Bronchial epithelial cell (primary cell): ENCODE data around the gene CRCP. TPM values are rescaled to one million over a fixed set of nuclear protein-coding genes. Genes with fewer than 3 reads are reported as not detected.
A peak's percentile ranks its signal among the peaks of the same experiment; 100 is the strongest.

Source experiments
- DNase-seq: peaks from one replicate; pipeline ENCODE4 v3.0.0-alpha.2; 2010; ENCODE audit warnings: low read depth
- FAIRE-seq: peaks from 2 replicates; lab custom pipeline; 2011; peaks lifted over from hg19 to GRCh38; lab: Jason Lieb, UNC
- H3K27me3 ChIP-seq: 2 replicates; pipeline ENCODE4 v1.5.1; 2011; ENCODE audit warnings: low read length; ENCODE audit not compliant: control insufficient read depth, insufficient read depth
- H3K36me3 ChIP-seq: 2 replicates; pipeline ENCODE4 v1.5.1; 2011; ENCODE audit warnings: low read length; ENCODE audit not compliant: control insufficient read depth, insufficient read depth
- H3K4me3 ChIP-seq: 2 replicates; pipeline ENCODE4 v1.5.1; 2011; ENCODE audit warnings: mild to moderate bottlenecking, low read depth, low read length, control low read depth
- total RNA-seq: library from RNA; depleted of rRNA; stranded (reverse); fragments of >200 nt; gene quantifications from 2 replicates; pipeline ENCODE4 v1.2.1, GENCODE V29; 2014
- TF ChIP-seq, protein P1 (sequence below): IDR thresholded peaks from 2 replicates; pipeline ENCODE4 v1.5.1; 2011; ENCODE audit warnings: mild to moderate bottlenecking, moderate library complexity, low read length, control low read depth, inconsistent platforms; ENCODE audit not compliant: insufficient read depth, severe bottlenecking

The CRCP gene
- total RNA-seq, 1 donor from 2014 or later: 45.0 TPM

DNA sequence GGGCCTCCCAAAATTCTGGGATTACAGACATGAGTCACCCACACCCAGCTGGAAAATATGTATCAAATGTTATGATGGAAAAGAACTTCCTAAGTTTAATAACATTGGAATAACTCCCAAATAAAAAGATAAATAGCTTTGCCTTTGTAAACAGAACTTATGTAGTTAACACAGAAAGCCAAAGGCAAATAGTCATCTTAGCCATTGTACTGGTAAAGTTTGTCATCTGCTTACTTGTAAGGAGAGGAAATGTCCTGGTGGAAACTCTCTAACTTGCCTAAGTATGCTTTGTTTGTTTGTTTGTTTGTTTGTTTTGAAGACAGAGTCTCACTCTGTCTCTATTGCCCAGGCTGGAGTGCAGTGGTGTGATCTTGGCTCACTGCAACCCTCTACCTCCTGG lies 66.7 kb downstream of the CRCP start:
- FAIRE-seq: no peak
- Histone ChIP-seq H3K27me3 (no peaks in the 10 kb centered on the region), H3K4me3 (no peak overlapping the region), H3K36me3 (no peaks in the 10 kb centered on the region)
- TF ChIP-seq, protein P1, sequence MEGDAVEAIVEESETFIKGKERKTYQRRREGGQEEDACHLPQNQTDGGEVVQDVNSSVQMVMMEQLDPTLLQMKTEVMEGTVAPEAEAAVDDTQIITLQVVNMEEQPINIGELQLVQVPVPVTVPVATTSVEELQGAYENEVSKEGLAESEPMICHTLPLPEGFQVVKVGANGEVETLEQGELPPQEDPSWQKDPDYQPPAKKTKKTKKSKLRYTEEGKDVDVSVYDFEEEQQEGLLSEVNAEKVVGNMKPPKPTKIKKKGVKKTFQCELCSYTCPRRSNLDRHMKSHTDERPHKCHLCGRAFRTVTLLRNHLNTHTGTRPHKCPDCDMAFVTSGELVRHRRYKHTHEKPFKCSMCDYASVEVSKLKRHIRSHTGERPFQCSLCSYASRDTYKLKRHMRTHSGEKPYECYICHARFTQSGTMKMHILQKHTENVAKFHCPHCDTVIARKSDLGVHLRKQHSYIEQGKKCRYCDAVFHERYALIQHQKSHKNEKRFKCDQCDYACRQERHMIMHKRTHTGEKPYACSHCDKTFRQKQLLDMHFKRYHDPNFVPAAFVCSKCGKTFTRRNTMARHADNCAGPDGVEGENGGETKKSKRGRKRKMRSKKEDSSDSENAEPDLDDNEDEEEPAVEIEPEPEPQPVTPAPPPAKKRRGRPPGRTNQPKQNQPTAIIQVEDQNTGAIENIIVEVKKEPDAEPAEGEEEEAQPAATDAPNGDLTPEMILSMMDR: no peak
- no peak for DNase-seq

- TF ChIP-seq, protein P1: no peak
- DNase-seq (no peak), FAIRE-seq (no peak)
- H3K36me3 ChIP-seq: no peaks in the 10 kb centered on the region
- H3K4me3 ChIP-seq: no peak overlapping the region
- H3K27me3 ChIP-seq: no peaks in the 10 kb centered on the region
Observed at GRCh38 chr7:66181845-66182244, 67.2 kb downstream of the CRCP start.

DNA sequence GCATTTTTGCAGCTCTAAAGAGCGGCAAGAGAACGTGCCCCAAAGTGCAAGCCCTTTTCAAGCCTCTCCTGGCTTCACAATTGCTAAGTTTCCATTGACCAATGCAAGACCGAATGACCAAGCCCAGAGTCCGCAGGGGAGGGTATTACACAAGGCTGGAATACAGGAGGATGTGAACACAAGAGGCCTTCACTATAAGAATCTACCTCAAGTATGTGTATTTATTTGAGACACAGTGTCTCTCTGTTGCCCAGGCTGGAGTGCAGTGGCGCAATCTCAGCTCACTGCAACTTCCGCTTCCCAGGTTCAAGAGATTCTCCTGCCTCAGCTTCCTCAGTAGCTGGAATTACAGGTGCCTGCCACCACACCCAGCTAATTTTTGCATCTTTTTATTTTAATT lies 68.3 kb downstream of the CRCP start:
- Histone ChIP-seq H3K27me3 (no peaks in the 10 kb centered on the region), H3K4me3 (no peak overlapping the region), H3K36me3 (no peaks in the 10 kb centered on the region)
- DNase-seq (no peak), FAIRE-seq (no peak)
- TF ChIP-seq, protein P1: no peak

DNA sequence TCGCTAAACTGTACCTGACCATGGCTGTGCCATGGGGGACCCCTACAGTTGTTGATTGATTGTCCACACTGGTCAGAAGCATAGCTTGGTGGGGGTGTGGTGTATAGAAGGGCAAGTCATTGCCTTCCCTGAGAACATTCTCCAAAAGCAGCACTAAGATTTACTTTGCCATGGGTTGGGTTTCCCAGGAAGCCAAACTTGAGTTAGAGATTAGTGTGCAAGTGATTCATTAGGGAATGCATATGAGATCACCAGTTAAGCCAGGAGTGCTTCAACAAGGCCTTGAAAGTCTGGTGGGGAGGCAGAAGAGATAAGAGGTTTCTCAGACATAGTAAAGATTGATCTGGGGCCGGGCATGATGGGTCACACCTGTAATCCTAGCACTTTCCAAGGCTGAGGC lies 69.1 kb downstream of the CRCP start:
- DNase-seq: peak; percentile 88
- no peak for FAIRE-seq

GRCh38 chr7:66185680-66186187 lies 71.1 kb downstream of the CRCP start:
- DNase-seq: no peak
- no peak overlapping the region for H3K4me3 ChIP-seq
- TF ChIP-seq, protein P1: no peak
- no peak for FAIRE-seq
- H3K36me3 ChIP-seq: no peaks in the 10 kb centered on the region
- no peaks in the 10 kb centered on the region for H3K27me3 ChIP-seq

More for the DNA sequence above, 69.1 kb downstream of the CRCP start:
- TF ChIP-seq, protein P1: no peak
- H3K4me3 ChIP-seq: no peak overlapping the region
- H3K27me3 ChIP-seq: no peaks in the 10 kb centered on the region
- no peaks in the 10 kb centered on the region for H3K36me3 ChIP-seq

- Histone ChIP-seq H3K27me3 (no peaks in the 10 kb centered on the region), H3K4me3 (no peak overlapping the region), H3K36me3 (no peaks in the 10 kb centered on the region)
- TF ChIP-seq, protein P1: no peak
- no peak for DNase-seq
- no peak for FAIRE-seq
Observed at GRCh38 chr7:66186991-66187390, 72.3 kb downstream of the CRCP start.
